Mesendoderm (in vitro differentiated cells): ENCODE data around the gene ZNF277.

Source experiments
- DNase-seq: peaks from one replicate; pipeline ENCODE4 v3.0.0; 2013
- H2AK5ac ChIP-seq: 2 replicates; pipeline ENCODE4 v1.6.1; 2013; ENCODE audit warnings: low read length, inconsistent platforms
- H2BK120ac ChIP-seq: 2 replicates; pipeline ENCODE4 v1.6.1; 2013; ENCODE audit warnings: low read depth, mild to moderate bottlenecking, low read length, moderate library complexity, mixed read lengths
- H2BK15ac ChIP-seq: replicated peaks from 2 replicates; pipeline ENCODE4 v1.6.1; 2013; ENCODE audit warnings: low read depth, mild to moderate bottlenecking, moderate library complexity
- H2BK5ac ChIP-seq: 2 replicates; pipeline ENCODE4 v1.6.1; 2013; ENCODE audit warnings: low read length, inconsistent platforms
- H3K18ac ChIP-seq: 2 replicates; pipeline ENCODE4 v1.6.1; 2013; ENCODE audit warnings: mild to moderate bottlenecking, low read length, mixed read lengths
- H3K23ac ChIP-seq: one replicate; pipeline ENCODE4 v1.6.1; 2013; ENCODE audit warnings: low read length
- H3K27ac ChIP-seq: 2 replicates; pipeline ENCODE4 v1.5.1; 2013; ENCODE audit warnings: low read depth, mild to moderate bottlenecking, inconsistent platforms, low read length, moderate library complexity
- H3K27me3 ChIP-seq: 2 replicates; pipeline ENCODE4 v1.6.1; 2013; ENCODE audit warnings: low read length, control low read depth, mild to moderate bottlenecking, inconsistent platforms; ENCODE audit not compliant: insufficient read depth, poor library complexity
- H3K36me3 ChIP-seq: 2 replicates; pipeline ENCODE4 v1.6.1; 2013; ENCODE audit warnings: low read length, inconsistent platforms; ENCODE audit not compliant: control insufficient read depth, insufficient read depth
- H3K4ac ChIP-seq: one replicate; pipeline ENCODE4 v1.6.1; 2013; ENCODE audit warnings: low read depth, mild to moderate bottlenecking, low read length, moderate library complexity
- H3K4me1 ChIP-seq: 2 replicates; pipeline ENCODE4 v1.6.1; 2013; ENCODE audit warnings: low read depth, low read length, inconsistent platforms; ENCODE audit not compliant: control insufficient read depth
- H3K4me2 ChIP-seq: 2 replicates; pipeline ENCODE4 v1.6.1; 2013; ENCODE audit warnings: low read length
- H3K4me3 ChIP-seq: 2 replicates; pipeline ENCODE4 v1.5.1; 2013; ENCODE audit warnings: mild to moderate bottlenecking, low read length
- H3K56ac ChIP-seq: one replicate; pipeline ENCODE4 v1.6.1; 2013; ENCODE audit warnings: low read length
- H3K79me1 ChIP-seq: 2 replicates; pipeline ENCODE4 v1.6.1; 2013; ENCODE audit warnings: low read length, inconsistent platforms
- H3K79me2 ChIP-seq: 2 replicates; pipeline ENCODE4 v1.6.1; 2013; ENCODE audit warnings: mild to moderate bottlenecking, low read length; ENCODE audit not compliant: control insufficient read depth, insufficient read depth
- H3K9ac ChIP-seq: 2 replicates; pipeline ENCODE4 v1.6.1; 2013; ENCODE audit warnings: low read length, inconsistent platforms
- H4K5ac ChIP-seq: one replicate; pipeline ENCODE4 v1.6.1; 2013; ENCODE audit warnings: low read length
- H4K8ac ChIP-seq: one replicate; pipeline ENCODE4 v1.6.1; 2013; ENCODE audit warnings: low read depth, mild to moderate bottlenecking, control low read depth, low read length, moderate library complexity
- WGBS: extraction: QIAGEN DNeasy Blood & Tissue Kit; methylation state at CpG from one replicate; pipeline ENCODE4 v1.1.7; 2013; ENCODE audit warnings: low lambda C conversion rate, missing lambda C conversion rate; ENCODE audit not compliant: insufficient coverage; ENCODE audit errors: extremely low coverage; 5-methylcytosine and 5-hydroxymethylcytosine counted together

The ZNF277 gene

DNA sequence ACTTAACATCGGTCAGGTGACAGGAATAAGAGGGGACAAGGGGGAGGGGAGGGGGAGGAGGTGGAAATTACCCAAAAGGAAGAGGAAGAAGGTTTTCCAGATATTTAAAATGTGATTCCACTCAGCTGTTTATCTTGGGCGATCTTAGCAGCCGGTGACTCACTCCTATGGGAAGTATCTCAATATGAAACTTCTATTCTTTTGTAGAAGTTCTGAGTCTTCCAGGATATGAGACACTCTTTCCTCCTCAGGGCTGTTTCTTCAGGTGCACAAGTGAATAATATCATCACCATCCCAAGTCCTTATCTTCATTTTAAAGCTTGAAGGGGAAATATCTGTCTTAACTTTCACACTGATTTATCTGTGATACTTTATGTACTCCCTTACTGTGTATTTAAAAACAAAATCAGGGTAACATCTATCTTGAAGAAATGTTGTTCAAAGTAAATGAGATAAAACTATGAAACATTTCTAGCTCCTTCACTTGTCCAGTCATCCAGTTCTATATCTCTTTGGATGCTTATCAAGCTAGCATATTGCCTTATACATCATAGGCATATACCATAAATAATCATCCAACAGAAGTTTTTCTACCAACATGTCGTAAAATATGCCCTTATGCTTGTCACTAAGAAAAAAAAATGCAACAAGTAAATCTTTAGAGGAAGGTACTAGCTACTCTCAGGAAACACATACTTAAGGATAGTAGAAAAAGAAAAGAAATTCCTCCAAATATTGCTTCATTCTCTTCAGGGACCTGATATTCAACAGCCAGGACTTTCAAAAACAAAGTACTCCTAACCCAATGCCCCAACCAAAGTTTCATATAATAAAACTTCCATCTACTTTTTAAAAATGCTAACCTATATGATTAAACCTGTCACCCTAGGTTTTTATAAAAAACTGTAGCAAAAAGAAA lies 14.0 kb upstream of the ZNF277 start:
- WGBS, result no CpG with 5 or more reads among the region's 4 CpGs
- H3K27ac ChIP-seq, result no peak overlapping the region
- H3K4me3 ChIP-seq, result no peak overlapping the region

DNA sequence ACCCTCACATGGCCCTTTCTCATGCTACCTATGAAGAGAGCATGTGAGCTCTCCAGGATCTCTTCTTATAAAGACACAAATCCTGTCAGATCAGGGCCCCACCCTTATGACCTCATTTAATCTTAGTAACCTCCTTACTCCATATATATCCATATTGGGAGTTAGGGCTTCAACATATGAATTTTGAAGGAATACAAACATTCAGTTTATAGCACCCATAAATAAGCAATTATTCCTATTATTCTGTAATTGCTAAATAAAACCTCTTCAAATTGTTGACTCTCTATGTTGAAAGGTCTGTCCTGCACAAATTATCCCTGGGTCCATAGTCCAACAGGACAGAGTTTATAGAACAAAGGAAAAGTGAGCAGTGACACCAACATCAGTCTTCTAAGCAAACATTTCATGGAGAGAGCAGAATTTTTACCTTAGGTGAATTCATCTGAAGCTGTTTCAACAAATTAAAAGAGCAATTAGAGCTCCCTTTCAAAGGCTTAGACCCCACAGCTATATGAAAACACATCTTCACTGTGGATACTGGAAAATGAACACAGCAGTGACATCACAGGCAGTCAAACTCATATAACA lies 12.5 kb upstream of the ZNF277 start:
- no peak overlapping the region for H3K18ac ChIP-seq
- H3K27ac ChIP-seq, result no peak overlapping the region
- no peak overlapping the region for H3K23ac ChIP-seq
- peaks cover 58% of the 10 kb centered on the region for H3K79me2 ChIP-seq
- no peak overlapping the region for H3K4me2 ChIP-seq
- H4K8ac ChIP-seq, result no peak overlapping the region
- H3K27me3 ChIP-seq, result no peaks in the 10 kb centered on the region
- no peak overlapping the region for H3K4ac ChIP-seq
- H3K56ac ChIP-seq, result no peak overlapping the region
- H2BK15ac ChIP-seq, result no peak overlapping the region
- peaks cover 24% of the 10 kb centered on the region for H3K79me1 ChIP-seq
- no peak overlapping the region for H2AK5ac ChIP-seq
- DNase-seq, result no peak
- H3K36me3 ChIP-seq, result no peaks in the 10 kb centered on the region
- H2BK120ac ChIP-seq, result no peak overlapping the region
- peaks cover 3% of the 10 kb centered on the region for H3K4me1 ChIP-seq
- H3K4me3 ChIP-seq, result no peak overlapping the region
- H2BK5ac ChIP-seq, result no peak overlapping the region
- H3K9ac ChIP-seq, result no peak overlapping the region
- H4K5ac ChIP-seq, result no peak overlapping the region

More for the DNA sequence above, 14.0 kb upstream of the ZNF277 start:
- Histone ChIP-seq H3K56ac (no peak overlapping the region), H2AK5ac (no peak overlapping the region), H2BK120ac (no peak overlapping the region), H3K4me2 (no peak overlapping the region), H3K79me2 (peaks cover 59% of the 10 kb centered on the region), H3K18ac (no peak overlapping the region), H3K27me3 (no peaks in the 10 kb centered on the region), H3K36me3 (no peaks in the 10 kb centered on the region), H3K79me1 (peaks cover 21% of the 10 kb centered on the region), H4K8ac (no peak overlapping the region), H2BK5ac (no peak overlapping the region), H3K23ac (no peak overlapping the region), H3K4me1 (no peaks in the 10 kb centered on the region), H3K9ac (no peak overlapping the region), H2BK15ac (no peak overlapping the region), H3K4ac (no peak overlapping the region), H4K5ac (no peak overlapping the region)
- DNase-seq, result peak; percentile 6

DNA sequence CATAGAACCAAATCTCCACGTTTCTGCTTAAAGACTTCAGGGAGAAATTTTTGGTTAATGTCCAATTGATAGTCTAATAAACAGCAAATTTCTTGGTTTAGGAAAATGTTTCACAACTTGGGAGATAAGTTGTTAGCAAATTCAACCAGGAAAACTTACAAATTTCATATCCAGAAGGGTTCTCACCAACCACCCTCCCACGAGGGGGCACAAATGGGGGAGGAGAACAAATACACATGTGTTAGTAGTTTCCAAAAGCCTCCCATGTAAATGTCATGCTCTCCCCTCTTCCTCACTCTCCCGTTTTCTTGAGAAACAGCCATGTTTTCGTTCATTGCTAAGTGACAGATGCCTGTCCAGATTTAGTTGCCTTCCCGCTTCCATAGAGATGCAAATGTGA lies 10.8 kb upstream of the ZNF277 start:
- Histone ChIP-seq H3K9ac (no peak overlapping the region), H3K23ac (no peak overlapping the region), H3K79me1 (peaks cover 17% of the 10 kb centered on the region), H3K56ac (no peak overlapping the region), H4K8ac (no peak overlapping the region), H3K4me1 (peaks cover 3% of the 10 kb centered on the region), H3K4me3 (no peak overlapping the region), H4K5ac (no peak overlapping the region), H3K4me2 (no peak overlapping the region), H3K36me3 (no peaks in the 10 kb centered on the region), H2AK5ac (no peak overlapping the region), H2BK15ac (no peak overlapping the region), H3K4ac (no peak overlapping the region), H3K27me3 (no peaks in the 10 kb centered on the region), H2BK5ac (no peak overlapping the region), H2BK120ac (no peak overlapping the region), H3K27ac (no peak overlapping the region), H3K18ac (no peak overlapping the region), H3K79me2 (peaks cover 57% of the 10 kb centered on the region)
- WGBS, result no CpG with 5 or more reads among the region's 5 CpGs
- no peak for DNase-seq

DNA sequence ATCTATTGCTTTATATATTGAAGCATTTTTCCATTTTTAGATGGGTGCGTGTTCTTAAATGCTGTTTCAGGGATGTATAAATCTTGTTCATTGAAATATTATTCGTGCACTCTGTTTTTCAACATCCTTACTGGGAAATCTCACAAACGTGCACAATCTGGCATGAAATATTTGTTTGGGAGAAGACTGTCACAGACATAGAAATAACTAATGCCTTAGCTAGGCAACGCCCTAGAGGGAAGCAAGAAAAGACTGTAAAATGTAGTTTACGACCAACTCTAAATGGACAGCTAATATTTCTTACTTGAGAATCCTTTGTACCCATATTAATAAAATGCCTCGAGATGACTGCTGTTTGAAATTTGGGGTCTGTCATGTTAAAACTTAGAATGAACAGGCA lies 9.2 kb upstream of the ZNF277 start:
- H4K5ac ChIP-seq, result no peak overlapping the region
- no peak overlapping the region for H3K4me3 ChIP-seq
- DNase-seq, result no peak
- no peak overlapping the region for H3K27ac ChIP-seq
- no peak overlapping the region for H3K18ac ChIP-seq
- H2BK5ac ChIP-seq, result no peak overlapping the region
- no peak overlapping the region for H3K9ac ChIP-seq
- peaks cover 3% of the 10 kb centered on the region for H3K4me1 ChIP-seq
- peaks cover 58% of the 10 kb centered on the region for H3K79me2 ChIP-seq
- H3K4me2 ChIP-seq, result no peak overlapping the region
- no peak overlapping the region for H3K4ac ChIP-seq
- H3K23ac ChIP-seq, result no peak overlapping the region
- H3K56ac ChIP-seq, result no peak overlapping the region
- H2AK5ac ChIP-seq, result no peak overlapping the region
- H3K27me3 ChIP-seq, result no peaks in the 10 kb centered on the region
- no peak overlapping the region for H2BK120ac ChIP-seq
- H4K8ac ChIP-seq, result no peak overlapping the region
- no CpG with 5 or more reads among the region's 6 CpGs for WGBS
- H2BK15ac ChIP-seq, result peak overlapping the region; percentile 36
- H3K79me1 ChIP-seq, result peaks cover 11% of the 10 kb centered on the region
- no peaks in the 10 kb centered on the region for H3K36me3 ChIP-seq

DNA sequence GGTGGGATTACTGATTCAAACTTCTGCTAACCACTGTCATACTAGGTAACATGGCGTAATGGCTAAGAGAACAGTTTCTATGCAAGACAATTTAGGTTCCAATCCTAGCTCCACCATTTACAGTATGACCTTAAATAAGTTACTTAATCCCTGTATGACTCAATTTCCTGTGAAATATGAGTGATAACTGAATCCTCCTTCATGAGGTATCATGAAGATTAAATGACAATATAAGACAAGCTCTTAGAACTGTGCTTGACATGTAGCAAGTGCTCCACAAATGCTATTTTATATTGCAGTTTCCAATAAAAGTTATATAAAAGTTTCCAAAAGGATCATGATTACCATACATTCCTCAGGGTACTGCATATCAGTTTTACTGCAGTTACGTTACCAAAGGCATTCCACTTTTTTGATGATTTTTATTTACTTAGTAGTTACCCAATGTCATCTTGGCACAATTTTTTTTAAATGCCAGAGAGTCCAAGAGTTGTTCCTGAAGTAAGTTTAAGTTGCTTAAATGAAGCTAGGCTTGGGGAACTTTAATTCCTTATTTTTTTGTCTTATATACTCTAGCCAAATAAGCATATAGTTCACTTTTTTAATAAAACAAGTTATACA lies 7.3 kb upstream of the ZNF277 start:
- Histone ChIP-seq H3K27me3 (no peaks in the 10 kb centered on the region), H3K79me1 (peaks cover 9% of the 10 kb centered on the region), H4K5ac (no peak overlapping the region), H3K56ac (no peak overlapping the region), H3K27ac (no peak overlapping the region), H3K4me2 (no peak overlapping the region), H2BK120ac (no peak overlapping the region), H3K18ac (no peak overlapping the region), H3K9ac (no peak overlapping the region), H3K4me3 (no peak overlapping the region), H2AK5ac (no peak overlapping the region), H3K4ac (no peak overlapping the region), H3K23ac (no peak overlapping the region), H2BK5ac (no peak overlapping the region), H3K4me1 (peaks cover 3% of the 10 kb centered on the region), H2BK15ac (no peak overlapping the region), H3K79me2 (peaks cover 62% of the 10 kb centered on the region), H4K8ac (no peak overlapping the region), H3K36me3 (no peaks in the 10 kb centered on the region)
- WGBS, result no CpG with 5 or more reads among the region's 2 CpGs
- DNase-seq, result no peak
